Middle frontal gyrus (tissue), 1 donor: ENCODE results near the gene SUSD6.
"Not testable (repeated sequence)": the region's sequence is repeated elsewhere in the genome, so short reads cannot be mapped to it uniquely, and the experiment has no call there.

Experiments
- DNase-seq: peaks from one replicate; pipeline ENCODE4 v3.0.0-alpha.2; 2015; ENCODE audit warnings: low spot score; ENCODE audit errors: extremely low spot score

SUSD6 gene

GRCh38 chr14:69693801-69694729 is 82.7 kb downstream of the SUSD6 start:
- no peak for DNase-seq

GRCh38 chr14:69694730-69695281 is 83.4 kb downstream of the SUSD6 start:
- DNase-seq: no peak

- no peak for DNase-seq
Measured at GRCh38 chr14:69695322-69696203, 84.2 kb downstream of the SUSD6 start.

- DNase-seq: no peak
Measured at GRCh38 chr14:69696204-69696527, 84.8 kb downstream of the SUSD6 start.

GRCh38 chr14:69696633-69697557 is 85.5 kb downstream of the SUSD6 start:
- no peak for DNase-seq

GRCh38 chr14:69698572-69698971 is 87.2 kb downstream of the SUSD6 start:
- no peak for DNase-seq

- DNase-seq: not testable (repeated sequence)
Measured at GRCh38 chr14:69699243-69699642, 87.8 kb downstream of the SUSD6 start.

GRCh38 chr14:69699748-69700303 is 88.4 kb downstream of the SUSD6 start:
- no peak for DNase-seq

GRCh38 chr14:69700575-69700974 is 89.2 kb downstream of the SUSD6 start:
- no peak for DNase-seq

GRCh38 chr14:69701291-69701690 is 89.9 kb downstream of the SUSD6 start:
- no peak for DNase-seq

GRCh38 chr14:69701857-69702256 is 90.5 kb downstream of the SUSD6 start:
- DNase-seq: no peak

GRCh38 chr14:69703047-69704039 is 91.9 kb downstream of the SUSD6 start:
- no peak for DNase-seq

- DNase-seq: no peak
Measured at GRCh38 chr14:69704319-69704718, 92.9 kb downstream of the SUSD6 start.

- no peak for DNase-seq
Measured at GRCh38 chr14:69705706-69706105, 94.3 kb downstream of the SUSD6 start.

GRCh38 chr14:69708049-69708448 is 96.7 kb downstream of the SUSD6 start:
- DNase-seq: no peak

- DNase-seq: no peak
Measured at GRCh38 chr14:69708586-69709560, 97.5 kb downstream of the SUSD6 start.

- no peak for DNase-seq
Measured at GRCh38 chr14:69710378-69710777, 99.0 kb downstream of the SUSD6 start.

- DNase-seq: no peak
Measured at GRCh38 chr14:69711065-69711464, 99.7 kb downstream of the SUSD6 start.
